ENCODE measurements around the gene RNF212. TPM values are rescaled to one million over a fixed set of nuclear protein-coding genes. Genes with fewer than 3 reads are reported as not detected.

RNF212 gene
- total and polyA plus RNA-seq, 2 of the 13 experiments (the other 11 are each of a cell fraction or from before 2014, with no cell fraction given): not detected

- no TSS peak for BruUV-seq (replicated peaks)
- no peak overlapping the region for H3K4me3 ChIP-seq (replicated peaks in 1 of 3; ENCODE audit: insufficient read depth in 1 of 3, low read depth in 2 of 3, low read length in 3 of 3)
- ChIA-PET CTCF (ENCODE audit: low intra/inter-chr PET ratio, low total read pairs) (no interaction called here), POLR2A (no interaction called here)
- intact Hi-C loops (cut with micrococcal nuclease; ENCODE audit: unreplicated experiment): no loop called here
- H3K27ac ChIP-seq (ENCODE audit: extremely low read length, insufficient read depth, low read length): no peak overlapping the region
- FAIRE-seq: no peak
- H3K36me3 ChIP-seq (replicated peaks in 1 of 2; ENCODE audit: control insufficient read depth in 1 of 2, insufficient read depth in 2 of 2, low read length in 2 of 2): no peaks in the 10 kb centered on the region
- in situ Hi-C loops (cut with HindIII; ENCODE audit: extremely low pct_ligation_motif_present, low pct_unique_long_range_greater_than_20kb): no loop called here
- H3K79me2 ChIP-seq (ENCODE audit: insufficient read depth, low read length): no peaks in the 10 kb centered on the region
- ATAC-seq: no peak; the same call in 2 of the 3 replicates
- no peaks in the 10 kb centered on the region for H3K4me1 ChIP-seq (ENCODE audit: insufficient read depth, low read length)
- peaks cover 7 to 31% of the 10 kb centered on the region in 2 experiments; a peak in 4 of 5 replicates for H3K27me3 ChIP-seq (ENCODE audit: control insufficient read depth in 1 of 2, insufficient read depth in 2 of 2, low read length in 2 of 2)
- H3K4me2 ChIP-seq (ENCODE audit: low read depth, low read length): no peak overlapping the region
- H3K9me3 ChIP-seq (ENCODE audit: low read length): peaks cover 13% of the 10 kb centered on the region; the same call in 1 of the 2 replicates
- DNase-seq (ENCODE audit: low spot score): no peak
- no peaks in the 10 kb centered on the region for H4K20me1 ChIP-seq (ENCODE audit: insufficient read depth, low read length)
- WGBS (ENCODE audit: low lambda C conversion rate): 57% methylated on average over 2 of the region's 4 CpGs
- no peak overlapping the region for H3K9ac ChIP-seq (ENCODE audit: insufficient read depth, low read depth, low read length)
- no peak overlapping the region for H2AFZ ChIP-seq (ENCODE audit: low read length)
- TF ChIP-seq ZNF136 (CRISPR knock-in tag; IDR thresholded peaks at IDR 0.05; ENCODE audit: low read depth) (no peak), ZNF850 (CRISPR knock-in tag; conservative IDR thresholded peaks at IDR 0.05) (no peak), IRF2 (CRISPR knock-in tag; IDR thresholded peaks at IDR 0.05) (no peak), RBM22 (optimal IDR thresholded peaks at IDR 0.05; ENCODE audit: low read length) (no peak), NR2F2 (IDR thresholded peaks at IDR 0.05; ENCODE audit: borderline replicate concordance, low read depth) (no peak), ZC3H4 (CRISPR knock-in tag; IDR thresholded peaks at IDR 0.05; ENCODE audit: borderline replicate concordance) (no peak), GMEB1 (CRISPR knock-in tag; IDR thresholded peaks at IDR 0.05; ENCODE audit: borderline replicate concordance) (no peak), BCL6 (CRISPR knock-in tag; IDR thresholded peaks at IDR 0.05) (no peak), BRF2 (CRISPR knock-in tag; IDR thresholded peaks at IDR 0.05) (no peak), TFE3 (CRISPR knock-in tag; IDR thresholded peaks at IDR 0.05) (no peak), MLX (CRISPR knock-in tag; IDR thresholded peaks at IDR 0.05) (no peak), ZNF879 (CRISPR knock-in tag; IDR thresholded peaks at IDR 0.05) (no peak), RXRB (CRISPR knock-in tag; IDR thresholded peaks at IDR 0.05; ENCODE audit: borderline replicate concordance) (no peak), MED13 (CRISPR knock-in tag; IDR thresholded peaks at IDR 0.05) (no peak)
- TF ChIP-seq, protein P1, sequence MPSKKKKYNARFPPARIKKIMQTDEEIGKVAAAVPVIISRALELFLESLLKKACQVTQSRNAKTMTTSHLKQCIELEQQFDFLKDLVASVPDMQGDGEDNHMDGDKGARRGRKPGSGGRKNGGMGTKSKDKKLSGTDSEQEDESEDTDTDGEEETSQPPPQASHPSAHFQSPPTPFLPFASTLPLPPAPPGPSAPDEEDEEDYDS (CRISPR knock-in tag; IDR thresholded peaks at IDR 0.05): no peak
- TF ChIP-seq, protein P2, sequence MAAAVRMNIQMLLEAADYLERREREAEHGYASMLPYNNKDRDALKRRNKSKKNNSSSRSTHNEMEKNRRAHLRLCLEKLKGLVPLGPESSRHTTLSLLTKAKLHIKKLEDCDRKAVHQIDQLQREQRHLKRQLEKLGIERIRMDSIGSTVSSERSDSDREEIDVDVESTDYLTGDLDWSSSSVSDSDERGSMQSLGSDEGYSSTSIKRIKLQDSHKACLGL (CRISPR knock-in tag; IDR thresholded peaks at IDR 0.05): no peak
- TF ChIP-seq, protein P3, sequence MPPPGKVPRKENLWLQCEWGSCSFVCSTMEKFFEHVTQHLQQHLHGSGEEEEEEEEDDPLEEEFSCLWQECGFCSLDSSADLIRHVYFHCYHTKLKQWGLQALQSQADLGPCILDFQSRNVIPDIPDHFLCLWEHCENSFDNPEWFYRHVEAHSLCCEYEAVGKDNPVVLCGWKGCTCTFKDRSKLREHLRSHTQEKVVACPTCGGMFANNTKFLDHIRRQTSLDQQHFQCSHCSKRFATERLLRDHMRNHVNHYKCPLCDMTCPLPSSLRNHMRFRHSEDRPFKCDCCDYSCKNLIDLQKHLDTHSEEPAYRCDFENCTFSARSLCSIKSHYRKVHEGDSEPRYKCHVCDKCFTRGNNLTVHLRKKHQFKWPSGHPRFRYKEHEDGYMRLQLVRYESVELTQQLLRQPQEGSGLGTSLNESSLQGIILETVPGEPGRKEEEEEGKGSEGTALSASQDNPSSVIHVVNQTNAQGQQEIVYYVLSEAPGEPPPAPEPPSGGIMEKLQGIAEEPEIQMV (CRISPR knock-in tag; IDR thresholded peaks at IDR 0.05; ENCODE audit: low read depth): no peak
Measured at GRCh38 chr4:1092983-1093361, 20.4 kb downstream of the RNF212 start.

Measured in HepG2 (cell line).